GM12874 (cell line): ENCODE results near the gene UFSP1.

Source experiments
- TF ChIP-seq, protein P1 (sequence below): IDR thresholded peaks from 2 replicates; pipeline ENCODE4 v1.5.1; 2011; ENCODE audit warnings: low read depth, mild to moderate bottlenecking, control low read depth, low read length, moderate library complexity; ENCODE audit not compliant: insufficient read depth

UFSP1 gene

DNA sequence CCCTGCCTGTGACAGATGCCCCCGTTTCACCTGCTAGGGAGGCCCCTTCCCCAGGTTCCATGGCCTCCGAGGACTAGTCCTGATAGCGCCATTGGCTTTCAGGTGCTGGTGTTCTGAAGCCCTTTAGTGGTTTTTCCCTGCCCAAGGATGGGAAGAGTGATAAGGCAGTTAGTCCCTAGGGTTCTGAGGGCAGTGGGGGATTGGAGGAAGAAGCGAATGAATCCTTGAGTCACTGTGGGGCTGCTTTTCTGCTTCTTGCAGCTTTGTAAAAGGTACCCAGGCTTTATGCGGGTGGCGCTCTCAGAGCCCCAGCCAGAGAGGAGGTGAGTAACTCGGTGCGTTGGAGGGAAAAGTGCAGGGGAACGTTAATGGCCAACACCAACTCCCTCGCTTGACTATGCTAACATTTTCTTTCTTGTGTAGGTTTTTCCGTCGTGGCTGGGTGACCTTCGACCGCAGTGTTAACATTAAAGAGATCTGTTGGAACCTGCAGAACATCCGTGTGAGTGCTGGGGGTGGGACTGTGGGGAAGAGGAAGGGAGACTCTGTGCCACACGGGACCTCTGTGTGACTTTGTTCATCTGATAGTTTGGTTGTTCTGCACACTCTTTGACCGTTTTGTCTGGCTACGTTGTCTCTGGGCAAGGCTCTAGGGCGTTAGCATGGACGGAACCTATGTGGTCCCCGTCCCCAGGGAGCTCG lies 3.9 kb downstream of the UFSP1 start:
- TF ChIP-seq, protein P1, sequence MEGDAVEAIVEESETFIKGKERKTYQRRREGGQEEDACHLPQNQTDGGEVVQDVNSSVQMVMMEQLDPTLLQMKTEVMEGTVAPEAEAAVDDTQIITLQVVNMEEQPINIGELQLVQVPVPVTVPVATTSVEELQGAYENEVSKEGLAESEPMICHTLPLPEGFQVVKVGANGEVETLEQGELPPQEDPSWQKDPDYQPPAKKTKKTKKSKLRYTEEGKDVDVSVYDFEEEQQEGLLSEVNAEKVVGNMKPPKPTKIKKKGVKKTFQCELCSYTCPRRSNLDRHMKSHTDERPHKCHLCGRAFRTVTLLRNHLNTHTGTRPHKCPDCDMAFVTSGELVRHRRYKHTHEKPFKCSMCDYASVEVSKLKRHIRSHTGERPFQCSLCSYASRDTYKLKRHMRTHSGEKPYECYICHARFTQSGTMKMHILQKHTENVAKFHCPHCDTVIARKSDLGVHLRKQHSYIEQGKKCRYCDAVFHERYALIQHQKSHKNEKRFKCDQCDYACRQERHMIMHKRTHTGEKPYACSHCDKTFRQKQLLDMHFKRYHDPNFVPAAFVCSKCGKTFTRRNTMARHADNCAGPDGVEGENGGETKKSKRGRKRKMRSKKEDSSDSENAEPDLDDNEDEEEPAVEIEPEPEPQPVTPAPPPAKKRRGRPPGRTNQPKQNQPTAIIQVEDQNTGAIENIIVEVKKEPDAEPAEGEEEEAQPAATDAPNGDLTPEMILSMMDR: no peak

DNA sequence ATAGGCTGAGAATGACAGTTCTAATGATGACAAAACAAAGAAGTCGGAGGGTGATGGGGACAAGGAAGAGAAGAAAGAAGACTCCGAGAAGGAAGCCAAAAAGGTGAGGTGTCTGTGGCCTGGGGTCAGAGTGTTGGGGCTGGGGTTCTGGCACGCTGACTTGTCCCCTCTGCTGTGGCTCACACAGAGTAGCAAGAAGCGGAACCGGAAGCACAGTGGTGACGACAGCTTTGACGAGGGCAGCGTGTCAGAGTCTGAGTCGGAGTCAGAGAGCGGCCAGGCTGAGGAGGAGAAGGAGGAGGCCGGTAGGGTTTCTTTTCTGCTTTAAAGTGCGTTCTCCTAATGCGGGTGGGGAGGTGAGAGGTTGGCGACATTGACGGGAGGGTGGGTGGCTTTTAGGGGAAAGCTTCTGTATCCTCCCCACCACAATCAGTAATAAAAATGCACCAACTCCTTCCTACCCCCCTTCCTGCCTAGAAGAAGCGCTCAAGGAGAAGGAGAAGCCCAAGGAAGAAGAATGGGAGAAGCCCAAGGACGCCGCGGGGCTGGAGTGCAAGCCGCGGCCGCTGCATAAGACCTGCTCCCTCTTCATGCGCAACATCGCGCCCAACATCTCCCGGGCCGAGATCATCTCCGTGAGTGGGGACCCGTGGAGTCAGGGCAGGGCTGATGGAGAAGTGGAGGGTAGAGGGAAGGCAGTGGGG lies 4.6 kb downstream of the UFSP1 start:
- TF ChIP-seq, protein P1: no peak

DNA sequence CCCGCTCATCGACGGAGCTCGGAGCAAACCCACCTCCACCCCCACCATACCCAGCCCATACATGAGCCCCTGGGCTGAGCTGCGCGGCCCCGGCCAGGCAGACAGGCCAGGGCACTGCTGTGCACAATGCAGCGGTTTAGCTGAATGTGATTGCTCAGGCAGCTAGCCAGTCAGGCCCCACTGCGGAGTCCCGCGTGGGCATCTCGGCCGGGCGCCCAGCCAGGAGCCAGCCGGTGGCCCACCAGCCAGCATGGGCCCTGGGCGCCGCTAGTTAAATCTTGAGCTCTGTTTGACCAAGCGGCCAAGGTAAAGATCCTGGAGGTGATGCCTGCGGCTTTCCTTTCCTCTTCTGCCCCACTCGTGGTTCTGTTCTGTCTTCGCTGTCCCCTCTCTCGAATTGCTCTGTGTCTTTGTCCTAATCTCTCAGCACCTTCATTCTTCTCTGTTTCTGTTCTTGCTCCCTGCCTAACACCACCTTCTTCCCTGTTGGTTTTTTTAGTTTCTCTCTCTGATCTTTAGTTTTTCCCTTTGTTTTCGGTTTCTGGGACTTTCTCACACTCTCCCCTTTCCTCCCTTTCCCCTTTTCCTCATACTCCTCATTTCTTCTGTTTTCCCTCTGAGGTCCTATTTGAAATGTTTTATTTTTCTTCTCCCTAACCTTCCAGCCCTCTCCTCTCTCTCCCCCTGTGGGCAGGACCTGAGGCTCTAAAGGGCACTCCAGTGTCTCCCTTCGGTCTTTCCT lies 6.6 kb downstream of the UFSP1 start:
- TF ChIP-seq, protein P1: no peak

DNA sequence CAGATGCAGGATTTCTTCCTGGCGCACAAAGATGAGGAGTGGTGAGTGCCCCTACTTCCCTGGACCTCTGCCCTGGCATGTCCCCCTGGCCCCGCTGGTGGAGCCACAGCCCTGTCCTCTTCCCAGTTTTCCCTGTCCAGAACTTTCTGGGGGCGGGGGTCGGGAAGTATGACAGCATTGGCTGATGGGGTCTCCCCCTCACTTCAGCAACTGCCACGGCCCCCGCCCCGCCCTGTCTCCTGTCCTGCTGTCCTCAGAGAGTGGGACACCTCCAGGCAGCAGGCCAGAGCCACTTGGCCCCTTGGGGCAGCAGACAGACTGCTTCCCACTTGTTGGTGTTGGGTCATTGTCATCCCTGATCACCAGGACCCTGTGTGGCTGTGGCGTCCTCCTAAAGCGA lies 7.3 kb downstream of the UFSP1 start:
- TF ChIP-seq, protein P1: no peak

DNA sequence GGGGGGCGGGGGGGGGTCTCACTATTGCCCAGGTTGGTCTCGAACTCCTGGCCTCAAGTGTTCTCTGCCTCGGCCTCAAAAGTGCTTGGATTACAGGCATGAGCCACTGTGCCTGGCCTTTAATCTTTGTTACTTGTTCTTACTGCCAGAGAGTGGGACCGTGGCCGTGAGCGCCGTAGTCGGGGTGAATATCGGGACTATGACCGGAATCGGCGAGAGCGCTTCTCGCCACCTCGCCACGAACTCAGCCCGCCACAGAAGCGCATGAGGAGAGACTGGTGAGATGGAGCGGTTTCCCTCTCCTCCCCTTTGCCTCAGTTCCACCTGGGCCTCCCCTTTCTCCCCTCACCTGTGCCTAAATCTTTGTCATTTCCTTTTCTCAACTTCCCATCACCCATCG lies 8.4 kb downstream of the UFSP1 start:
- TF ChIP-seq, protein P1: no peak

DNA sequence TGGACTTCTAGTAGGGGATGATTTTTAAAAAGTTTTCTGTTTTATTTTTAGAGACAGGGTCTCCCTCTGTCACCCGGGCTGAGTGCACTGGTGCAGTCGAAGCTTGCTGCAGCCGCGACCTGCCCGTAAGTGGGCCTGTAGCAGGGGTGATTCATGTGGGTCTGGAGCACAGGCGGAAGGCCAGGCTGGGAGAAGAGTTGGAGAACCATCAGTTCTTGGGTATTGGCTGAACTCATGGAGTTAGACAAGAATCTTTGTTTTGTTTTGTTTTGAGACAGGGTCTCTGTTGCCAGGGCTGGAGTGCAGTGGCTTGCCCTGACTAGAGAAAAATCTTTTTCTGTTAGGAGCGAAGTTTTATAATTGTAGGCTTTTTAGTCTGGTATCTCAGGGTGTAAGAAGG lies 8.9 kb downstream of the UFSP1 start:
- TF ChIP-seq, protein P1: no peak

DNA sequence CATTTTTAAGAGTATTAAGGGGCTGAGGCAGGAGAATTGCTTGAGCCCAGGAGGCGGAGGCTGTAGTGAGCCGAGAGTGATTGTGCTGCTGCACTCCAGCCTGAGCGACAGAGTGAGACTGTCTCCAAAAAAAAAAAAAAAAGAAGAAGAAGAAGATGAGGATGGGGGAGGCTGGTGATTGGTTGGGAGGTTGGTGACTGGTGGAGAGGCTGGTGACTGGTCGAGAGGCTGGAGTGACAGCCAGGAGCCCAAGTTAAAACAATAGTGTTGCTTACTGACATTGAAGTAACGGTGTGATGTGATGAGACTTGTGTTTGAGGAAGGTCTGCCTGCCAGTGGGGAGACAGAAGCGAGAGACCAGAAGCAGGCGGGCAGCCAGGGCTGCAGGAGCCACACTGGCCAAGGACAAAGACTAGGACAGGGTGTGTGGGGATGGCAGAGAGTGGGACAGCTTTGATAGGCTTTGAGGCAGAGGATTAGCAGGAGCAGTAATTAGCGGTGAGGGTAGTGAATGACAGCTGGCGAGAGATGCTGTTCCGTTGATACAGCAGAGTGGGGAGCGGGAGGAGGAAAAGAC lies 9.7 kb downstream of the UFSP1 start:
- TF ChIP-seq, protein P1: no peak
